OCI-LY7 (cell line): ENCODE measurements around the gene PHYKPL. TPM values are rescaled to one million over a fixed set of nuclear protein-coding genes. Genes with fewer than 3 reads are reported as not detected.

ENCODE experiments used
- BruUV-seq: library from RNA; stranded (reverse); fragments of 400-500 nt; replicated peaks from 2 replicates; lab custom pipeline; 2021; lab: Mats Ljungman, UMichigan
- CTCF ChIA-PET: fragments of 300-600 bp; sonication (Branson Sonifier 250); formaldehyde crosslinking; loops from one replicate; lab custom pipeline; 2022; ENCODE audit warnings: antibody characterized with exemption; ENCODE audit not compliant: unreplicated experiment; lab: Charles Lee
- POLR2A ChIA-PET: fragments of 300-600 bp; sonication (Branson Sonifier 250); formaldehyde crosslinking; loops from one replicate; lab custom pipeline; 2022; ENCODE audit warnings: antibody characterized with exemption; lab: Charles Lee
- DNase-seq: peaks from one replicate; pipeline ENCODE4 v3.0.0-alpha.2; 2015; ENCODE audit warnings: low spot score
- H2AFZ ChIP-seq: fragments of 200-600 bp; sonication (generic), shearing (Covaris generic); 2 replicates; pipeline ENCODE4 v1.6.1; 2014; ENCODE audit warnings: mild to moderate bottlenecking, antibody characterized with exemption, low read length, moderate library complexity
- H3K27ac ChIP-seq: fragments of 200-600 bp; sonication (generic); 2 replicates; pipeline ENCODE4 v1.5.1; 2014; ENCODE audit warnings: mixed run types, low read depth, mild to moderate bottlenecking, moderate library complexity, low read length, inconsistent platforms; ENCODE audit not compliant: poor library complexity, severe bottlenecking
- H3K36me3 ChIP-seq: fragments of 200-600 bp; sonication (generic); 2 replicates; pipeline ENCODE4 v1.6.1; 2014; ENCODE audit warnings: mild to moderate bottlenecking, antibody characterized with exemption, low read length, moderate library complexity, mixed read lengths; ENCODE audit not compliant: insufficient read depth
- H3K4me1 ChIP-seq: fragments of 200-600 bp; sonication (generic); 2 replicates; pipeline ENCODE4 v1.5.1; 2014; ENCODE audit warnings: mild to moderate bottlenecking, low read length; ENCODE audit not compliant: insufficient read depth, poor library complexity, severe bottlenecking
- H3K4me2 ChIP-seq: fragments of 200-600 bp; sonication (generic); 2 replicates; pipeline ENCODE4 v1.6.1; 2014; ENCODE audit warnings: mild to moderate bottlenecking, low read length
- H3K4me3 ChIP-seq: fragments of 200-600 bp; sonication (generic); 2 replicates; pipeline ENCODE4 v1.5.1; 2014; ENCODE audit warnings: mild to moderate bottlenecking, low read depth, low read length; ENCODE audit not compliant: poor library complexity, severe bottlenecking
- H3K79me2 ChIP-seq: fragments of 200-600 bp; sonication (generic); 2 replicates; pipeline ENCODE4 v1.6.1; 2016; ENCODE audit warnings: low read depth, mild to moderate bottlenecking, low read length, moderate library complexity, mixed read lengths; ENCODE audit not compliant: insufficient read depth
- H3K9me2 ChIP-seq: fragments of 200-600 bp; sonication (generic); 2 replicates; pipeline ENCODE4 v1.6.1; 2016; ENCODE audit warnings: mild to moderate bottlenecking, low read length, mixed read lengths; ENCODE audit not compliant: insufficient read depth
- H3K9me3 ChIP-seq: fragments of 200-600 bp; sonication (generic); 2 replicates; pipeline ENCODE4 v1.6.1; 2014; ENCODE audit warnings: mild to moderate bottlenecking, mixed run types, low read length, mixed read lengths
- H4K20me1 ChIP-seq: fragments of 200-600 bp; sonication (generic); 2 replicates; pipeline ENCODE4 v1.6.1; 2014; ENCODE audit warnings: mild to moderate bottlenecking, antibody characterized with exemption, low read length, moderate library complexity, mixed read lengths; ENCODE audit not compliant: insufficient read depth
- CTCF ChIP-seq: fragments of 200-600 bp; sonication (generic); conservative IDR thresholded peaks from 2 replicates; pipeline ENCODE4 v1.5.1; 2014; ENCODE audit warnings: mild to moderate bottlenecking, antibody characterized with exemption, low read length, moderate library complexity, mixed read lengths
- EZH2phosphoT487 ChIP-seq: fragments of 200-600 bp; sonication (generic); IDR thresholded peaks from 2 replicates; pipeline ENCODE4 v1.6.1; 2018; ENCODE audit warnings: low read depth, borderline replicate concordance, mild to moderate bottlenecking, mixed run types, antibody characterized with exemption, low read length, moderate library complexity, mixed read lengths
- intact Hi-C: fragments of 100-400 bp; cut with micrococcal nuclease; formaldehyde crosslinking; loops from one replicate; pipeline ENCODE4 v1.10.0; 2022; ENCODE audit not compliant: unreplicated experiment
- total RNA-seq, 2 experiments: library from RNA; depleted of rRNA in 1 of 2; stranded (reverse); fragments of >200 nt in 1 of 2; shearing (Covaris generic) in 1 of 2; gene quantifications; 2 replicates each; pipeline ENCODE4 v1.2.3, GENCODE V29; 2014 to 2022

Gene PHYKPL
- total RNA-seq, 2 experiments from 2014 or later: 86.3 to 146 TPM

- Histone ChIP-seq H3K9me3 (no peaks in the 10 kb centered on the region), H3K79me2 (no peaks in the 10 kb centered on the region), H3K4me1 (no peaks in the 10 kb centered on the region), H2AFZ (no peak overlapping the region), H3K4me3 (no peak overlapping the region), H3K4me2 (no peak overlapping the region), H4K20me1 (no peaks in the 10 kb centered on the region), H3K36me3 (no peaks in the 10 kb centered on the region), H3K9me2 (no peaks in the 10 kb centered on the region), H3K27ac (no peak overlapping the region)
- POLR2A ChIA-PET: interaction anchor here (0.6 kb wide), 1 partner anchor 38 kb away, joined by 5 read pairs; no protein-coding TSS in a partner anchor
- CTCF ChIA-PET: no interaction called here
- no TSS peak for BruUV-seq
- no peak for TF ChIP-seq CTCF
- no peak for TF ChIP-seq EZH2phosphoT487
- intact Hi-C loops: no loop called here
- no peak for DNase-seq
These were observed 39.3 kb downstream of the PHYKPL start for GRCh38 chr5:178193251-178193809.

- DNase-seq: no peak
- H3K9me2 ChIP-seq: no peaks in the 10 kb centered on the region
- intact Hi-C loops: no loop called here
- no peak overlapping the region for H2AFZ ChIP-seq
- no peaks in the 10 kb centered on the region for H4K20me1 ChIP-seq
- no peak overlapping the region for H3K4me3 ChIP-seq
- no peaks in the 10 kb centered on the region for H3K4me1 ChIP-seq
- H3K27ac ChIP-seq: no peak overlapping the region
- H3K79me2 ChIP-seq: no peaks in the 10 kb centered on the region
- ChIA-PET POLR2A (interaction anchor here (0.6 kb wide), 1 partner anchor 39 kb away, joined by 5 read pairs; no protein-coding TSS in a partner anchor), CTCF (no interaction called here)
- TF ChIP-seq CTCF: no peak
- no peak for TF ChIP-seq EZH2phosphoT487
- no peaks in the 10 kb centered on the region for H3K9me3 ChIP-seq
- H3K4me2 ChIP-seq: no peak overlapping the region
- no peaks in the 10 kb centered on the region for H3K36me3 ChIP-seq
- no TSS peak for BruUV-seq
These were observed 39.8 kb downstream of the PHYKPL start for GRCh38 chr5:178192787-178193186.

GRCh38 chr5:178192244-178192643 is 40.4 kb downstream of the PHYKPL start:
- no peak overlapping the region for H2AFZ ChIP-seq
- POLR2A ChIA-PET: no interaction called here

More at GRCh38 chr5:178192244-178192643, 40.4 kb downstream of the PHYKPL start:
- Histone ChIP-seq H3K4me1 (no peaks in the 10 kb centered on the region), H3K4me3 (no peak overlapping the region), H3K36me3 (no peaks in the 10 kb centered on the region), H3K9me3 (no peaks in the 10 kb centered on the region), H4K20me1 (no peaks in the 10 kb centered on the region), H3K4me2 (no peak overlapping the region), H3K27ac (no peak overlapping the region), H3K79me2 (no peaks in the 10 kb centered on the region), H3K9me2 (no peaks in the 10 kb centered on the region)
- intact Hi-C loops: no loop called here
- DNase-seq: no peak
- TF ChIP-seq EZH2phosphoT487 (no peak), CTCF (no peak)
- CTCF ChIA-PET: no interaction called here
- no TSS peak for BruUV-seq
